GM12865 (cell line): ENCODE data around the gene RNF145.
A peak's percentile ranks its signal among the peaks of the same experiment; 100 is the strongest.
"Not testable (repeated sequence)": the region's sequence is repeated elsewhere in the genome, so short reads cannot be mapped to it uniquely, and the experiment has no call there.

ENCODE experiments used
- DNase-seq: peaks from one replicate; pipeline ENCODE4 v3.0.0; 2010; ENCODE audit warnings: low read depth
- H3K4me3 ChIP-seq: 2 replicates; pipeline ENCODE4 v1.5.1; 2011; ENCODE audit warnings: mild to moderate bottlenecking, low read depth, low read length, control low read depth
- TF ChIP-seq, protein P1 (sequence below): IDR thresholded peaks from 2 replicates; pipeline ENCODE4 v1.5.1; 2011; ENCODE audit warnings: low read length, control low read depth, low read depth, inconsistent platforms; ENCODE audit not compliant: insufficient read depth; ENCODE audit errors: missing control alignments

Gene RNF145

DNA sequence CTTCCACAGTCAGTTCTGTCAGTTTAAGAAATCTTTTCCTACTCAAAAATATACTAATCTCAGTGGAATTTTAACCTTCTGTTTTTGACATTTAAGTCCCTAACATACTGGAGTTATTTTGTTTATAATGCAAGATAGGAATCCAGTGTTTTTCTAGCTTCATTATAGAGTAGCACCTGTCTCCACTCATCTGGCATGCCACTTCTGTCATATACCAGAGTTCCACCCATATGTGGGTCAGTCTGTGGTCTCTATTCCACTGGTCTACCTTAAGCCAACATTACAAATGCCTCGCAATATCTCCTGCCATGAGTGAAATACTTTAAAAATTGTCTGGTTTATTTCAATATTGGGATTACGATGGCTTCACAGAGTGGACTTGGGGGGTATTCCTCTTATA, 42.9 kb downstream of the RNF145 start:
- TF ChIP-seq, protein P1, sequence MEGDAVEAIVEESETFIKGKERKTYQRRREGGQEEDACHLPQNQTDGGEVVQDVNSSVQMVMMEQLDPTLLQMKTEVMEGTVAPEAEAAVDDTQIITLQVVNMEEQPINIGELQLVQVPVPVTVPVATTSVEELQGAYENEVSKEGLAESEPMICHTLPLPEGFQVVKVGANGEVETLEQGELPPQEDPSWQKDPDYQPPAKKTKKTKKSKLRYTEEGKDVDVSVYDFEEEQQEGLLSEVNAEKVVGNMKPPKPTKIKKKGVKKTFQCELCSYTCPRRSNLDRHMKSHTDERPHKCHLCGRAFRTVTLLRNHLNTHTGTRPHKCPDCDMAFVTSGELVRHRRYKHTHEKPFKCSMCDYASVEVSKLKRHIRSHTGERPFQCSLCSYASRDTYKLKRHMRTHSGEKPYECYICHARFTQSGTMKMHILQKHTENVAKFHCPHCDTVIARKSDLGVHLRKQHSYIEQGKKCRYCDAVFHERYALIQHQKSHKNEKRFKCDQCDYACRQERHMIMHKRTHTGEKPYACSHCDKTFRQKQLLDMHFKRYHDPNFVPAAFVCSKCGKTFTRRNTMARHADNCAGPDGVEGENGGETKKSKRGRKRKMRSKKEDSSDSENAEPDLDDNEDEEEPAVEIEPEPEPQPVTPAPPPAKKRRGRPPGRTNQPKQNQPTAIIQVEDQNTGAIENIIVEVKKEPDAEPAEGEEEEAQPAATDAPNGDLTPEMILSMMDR = no peak
- no peak for DNase-seq
- H3K4me3 ChIP-seq = no peak overlapping the region

DNA sequence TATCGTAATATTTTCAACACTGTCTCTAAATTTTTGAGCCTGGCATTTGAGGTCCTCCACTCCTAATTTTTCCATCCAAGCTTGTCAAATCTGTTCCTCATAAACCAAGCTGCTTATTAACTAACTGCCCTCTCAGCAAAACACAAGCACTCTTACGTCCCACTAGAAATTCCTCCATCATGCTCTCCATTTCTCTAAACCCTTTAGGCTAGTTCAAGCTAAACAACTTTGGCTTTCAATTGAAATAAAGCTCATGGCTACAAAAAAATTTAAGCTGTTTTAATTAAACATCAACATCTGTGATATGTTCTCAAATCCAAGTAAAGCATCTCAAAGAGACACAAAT, 45.7 kb downstream of the RNF145 start:
- H3K4me3 ChIP-seq = no peak overlapping the region
- no peak for DNase-seq
- TF ChIP-seq, protein P1 = no peak

DNA sequence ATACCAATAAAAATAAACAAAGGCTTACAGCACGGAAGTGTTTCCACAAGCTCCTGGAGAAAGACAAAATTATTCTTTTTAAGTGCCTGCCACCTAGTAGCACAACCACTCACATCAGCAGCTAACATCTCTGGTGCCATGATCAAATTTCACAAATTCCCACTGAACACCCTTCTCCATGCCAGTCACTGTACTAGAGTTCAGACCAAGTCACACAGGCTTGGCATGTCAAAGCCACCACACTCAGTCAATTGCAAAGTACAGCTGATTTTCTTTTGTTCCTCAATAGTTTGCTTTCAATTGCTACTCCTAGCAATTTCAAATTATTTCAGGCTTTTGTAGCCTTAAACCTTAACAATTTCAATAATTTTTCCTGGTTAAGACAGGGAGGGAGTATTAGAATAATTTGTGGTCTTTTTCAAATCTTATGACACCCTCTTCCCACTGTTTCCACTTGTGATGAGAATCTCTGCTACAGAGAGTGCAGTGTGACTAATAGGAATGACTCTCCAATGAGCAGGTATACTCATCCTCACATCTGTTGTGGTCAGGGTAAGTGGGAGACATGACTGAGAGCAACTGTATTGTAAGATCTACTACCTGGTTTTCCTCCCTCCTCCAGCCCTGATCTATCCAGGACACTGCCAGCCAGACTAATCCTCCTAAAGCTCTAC, 46.2 kb downstream of the RNF145 start:
- H3K4me3 ChIP-seq = no peak overlapping the region
- TF ChIP-seq, protein P1 = no peak
- DNase-seq = no peak

DNA sequence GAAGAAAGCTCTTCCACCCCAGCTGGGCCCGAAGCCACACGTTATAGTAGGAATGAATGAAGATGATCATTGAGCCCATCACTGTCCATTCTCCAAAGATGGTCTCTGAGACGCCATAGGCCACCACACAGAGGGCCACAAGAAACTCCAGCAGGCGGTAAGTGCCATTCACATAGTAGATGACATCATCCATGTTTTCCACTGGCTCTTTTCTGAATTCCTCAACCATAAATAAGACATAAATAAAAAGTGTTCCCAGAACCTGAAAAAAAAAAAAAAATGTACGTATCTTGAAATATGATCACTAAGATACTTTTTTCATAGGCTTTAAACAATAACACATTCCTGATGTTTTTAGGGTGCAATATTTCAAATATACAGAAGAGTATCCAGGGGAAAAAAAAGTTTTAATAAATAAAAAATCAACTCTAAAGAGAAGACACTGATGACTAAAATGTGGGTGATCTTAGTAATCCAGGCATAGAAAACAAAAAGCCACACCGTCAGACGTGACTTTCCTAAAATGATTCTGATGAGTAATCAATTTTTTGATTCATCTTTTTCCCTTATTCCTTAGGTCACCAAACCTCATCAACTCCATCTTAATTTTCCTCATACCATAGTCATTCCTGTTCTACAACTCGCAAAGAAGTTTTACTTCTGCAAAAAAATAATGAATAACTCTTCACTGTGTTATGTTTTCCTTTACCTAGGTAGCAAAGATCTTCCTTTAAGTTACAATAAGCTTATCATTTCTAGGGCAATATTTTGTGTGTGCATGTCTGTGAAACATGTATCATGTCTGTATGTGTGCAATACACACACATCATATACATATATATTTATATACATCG, 47.8 kb downstream of the RNF145 start:
- TF ChIP-seq, protein P1 = no peak
- DNase-seq = no peak
- no peak overlapping the region for H3K4me3 ChIP-seq

DNA sequence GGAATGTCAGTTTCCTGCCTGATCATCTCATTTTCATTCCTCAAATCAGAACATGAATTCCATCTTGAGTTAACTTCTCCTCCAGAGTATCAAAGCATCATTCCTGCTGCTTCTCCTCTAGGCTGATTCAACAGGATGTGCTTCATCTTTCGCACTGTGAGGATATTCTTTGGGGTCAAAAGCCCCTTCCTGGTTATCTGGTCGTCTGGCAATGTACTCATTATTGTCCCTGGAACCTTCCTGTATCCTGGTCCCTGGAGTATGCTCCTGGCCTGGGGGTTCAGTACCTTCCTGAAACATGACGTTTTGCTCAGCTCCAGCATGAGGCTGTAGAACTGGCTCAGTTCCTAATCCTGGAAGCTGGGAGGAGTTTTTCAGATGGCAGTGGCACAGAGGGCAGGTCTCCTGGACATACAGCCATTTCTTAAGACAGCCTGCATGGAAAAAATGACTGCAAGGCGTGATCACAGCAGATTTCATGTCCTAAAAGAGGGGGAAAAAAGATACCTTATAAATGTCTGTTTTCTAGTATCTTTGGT, 50.7 kb downstream of the RNF145 start:
- H3K4me3 ChIP-seq, DNase-seq: not testable (repeated sequence)

DNA sequence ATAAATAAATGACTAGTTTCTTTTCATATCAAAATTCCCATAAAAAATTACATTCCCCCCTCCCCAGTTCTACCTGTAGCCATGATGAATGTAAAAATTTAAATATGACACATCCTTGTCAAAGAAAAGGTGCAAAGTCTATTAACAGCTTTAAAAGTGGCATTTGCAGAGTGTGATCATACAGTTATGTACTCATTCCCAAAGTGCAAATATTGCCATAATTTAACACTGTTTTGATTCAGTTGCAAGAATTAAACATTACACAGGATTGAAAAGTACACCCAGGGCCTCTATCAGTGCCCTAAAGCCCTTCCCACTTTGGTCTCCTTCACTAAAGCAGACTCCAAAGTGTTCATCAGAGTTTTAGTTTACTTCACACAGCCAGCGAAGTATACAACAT, 51.8 kb downstream of the RNF145 start:
- TF ChIP-seq, protein P1 = no peak
- no peak overlapping the region for H3K4me3 ChIP-seq
- DNase-seq = no peak

DNA sequence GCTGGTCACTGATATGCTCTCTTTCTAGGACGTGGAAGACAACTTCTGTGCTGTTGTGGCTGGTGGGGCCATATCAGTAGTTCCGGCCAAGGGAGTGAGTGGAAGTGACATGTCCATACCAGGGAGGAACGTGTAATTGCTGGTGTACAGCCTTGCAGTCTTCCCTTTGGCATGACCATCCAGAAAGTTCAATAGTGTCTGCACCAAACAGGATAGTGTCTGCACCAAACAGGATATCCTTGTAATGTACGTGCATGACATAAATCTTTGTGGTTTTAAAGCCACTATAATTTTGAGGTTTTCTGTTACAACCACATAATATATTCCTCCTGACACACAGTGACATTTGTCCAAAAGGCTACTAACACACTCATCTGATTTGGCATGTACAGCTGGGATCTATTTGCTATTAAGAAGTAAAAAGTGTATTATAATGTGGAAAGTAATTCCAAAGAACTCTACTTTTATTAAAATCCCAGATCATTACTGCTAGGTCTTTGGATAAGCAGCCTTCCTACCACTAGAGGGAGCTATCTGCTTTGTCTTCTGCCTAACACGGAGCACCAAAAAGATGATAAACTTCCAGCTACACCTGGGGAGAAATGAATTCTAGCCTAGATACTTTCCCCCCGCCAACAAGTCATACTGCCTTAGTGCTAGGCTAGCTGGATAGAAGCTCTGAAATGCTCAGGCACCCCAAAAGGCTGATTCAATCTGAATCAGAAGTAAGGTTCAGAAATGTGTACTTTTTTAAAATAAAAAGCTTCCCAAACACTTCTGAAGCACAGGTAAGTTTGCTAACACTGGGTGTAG, 52.7 kb downstream of the RNF145 start:
- no peak overlapping the region for H3K4me3 ChIP-seq
- DNase-seq = peak; percentile 79
- TF ChIP-seq, protein P1 = peak; percentile 81
